HepG2 (cell line): ENCODE data around the gene SLC2A11. TPM values are rescaled to one million over a fixed set of nuclear protein-coding genes. Genes with fewer than 3 reads are reported as not detected.

Experiments
- CTCF ChIP-seq: sonication (generic); formaldehyde crosslinking; IDR thresholded peaks from 2 replicates; pipeline ENCODE4 v1.5.0; 2020; ENCODE audit warnings: mild to moderate bottlenecking, missing genetic modification reagents, moderate library complexity
- ESRRA ChIP-seq: sonication (generic); formaldehyde crosslinking; IDR thresholded peaks from 2 replicates; pipeline ENCODE4 v1.5.1; 2020; ENCODE audit warnings: mild to moderate bottlenecking, low read depth, missing genetic modification reagents
- FOXM1 ChIP-seq: sonication (generic); formaldehyde crosslinking; IDR thresholded peaks from 2 replicates; pipeline ENCODE4 v1.5.0; 2020; ENCODE audit warnings: missing genetic modification reagents
- HOXA9 ChIP-seq: sonication (generic); formaldehyde crosslinking; IDR thresholded peaks from 2 replicates; pipeline ENCODE4 v1.8.1; 2022; ENCODE audit warnings: missing genetic modification reagents, mild to moderate bottlenecking, moderate library complexity, borderline replicate concordance
- KAT7 ChIP-seq: IDR thresholded peaks from 2 replicates; pipeline ENCODE4 v1.6.1; 2018; ENCODE audit warnings: borderline replicate concordance, missing compliant biosample characterization
- PHF8 ChIP-seq: sonication (generic); formaldehyde crosslinking; IDR thresholded peaks from 2 replicates; pipeline ENCODE4 v1.5.0; 2020; ENCODE audit warnings: missing genetic modification reagents
- PRDM10 ChIP-seq: sonication (generic); formaldehyde crosslinking; IDR thresholded peaks from 2 replicates; pipeline ENCODE4 v1.4.0; 2020; ENCODE audit warnings: low read depth, missing genetic modification reagents
- RBFOX2 ChIP-seq: fragments of 200-400 bp; formaldehyde crosslinking; IDR thresholded peaks from 2 replicates; pipeline ENCODE4 v1.6.1; 2017; ENCODE audit warnings: low read depth, mild to moderate bottlenecking, low read length
- RNF219 ChIP-seq: sonication (generic); formaldehyde crosslinking; IDR thresholded peaks from 2 replicates; pipeline ENCODE4 v1.5.0; 2020; ENCODE audit warnings: mild to moderate bottlenecking, missing genetic modification reagents
- SALL2 ChIP-seq: sonication (generic); formaldehyde crosslinking; IDR thresholded peaks from 2 replicates; pipeline ENCODE4 v1.8.1; 2023; ENCODE audit warnings: mild to moderate bottlenecking, missing genetic modification reagents, inconsistent platforms
- TOE1 ChIP-seq: sonication (generic); formaldehyde crosslinking; IDR thresholded peaks from 2 replicates; pipeline ENCODE4 v1.4.0; 2020; ENCODE audit warnings: mild to moderate bottlenecking, missing genetic modification reagents
- YY1 ChIP-seq: IDR thresholded peaks from 2 replicates; pipeline ENCODE4 v1.6.1; 2011; ENCODE audit warnings: low read length, low read depth, moderate library complexity, mild to moderate bottlenecking; ENCODE audit not compliant: insufficient read depth, insufficient replicate concordance
- ZBTB42 ChIP-seq: sonication (generic); formaldehyde crosslinking; IDR thresholded peaks from 2 replicates; pipeline ENCODE4 v1.5.0; 2020; ENCODE audit warnings: mild to moderate bottlenecking, missing genetic modification reagents
- ZFP36 ChIP-seq: fragments of 150-350 bp; IDR thresholded peaks from 2 replicates; pipeline ENCODE4 v1.6.1; 2018; ENCODE audit warnings: borderline replicate concordance, low read length, low read depth; ENCODE audit not compliant: partially characterized antibody
- ZNF496 ChIP-seq: sonication (generic); formaldehyde crosslinking; IDR thresholded peaks from 2 replicates; pipeline ENCODE4 v1.8.1; 2023; ENCODE audit warnings: mild to moderate bottlenecking, moderate library complexity, missing genetic modification reagents; ENCODE audit not compliant: insufficient replicate concordance
- ZNF513 ChIP-seq: sonication (generic); formaldehyde crosslinking; conservative IDR thresholded peaks from 2 replicates; pipeline ENCODE4 v1.5.0; 2020; ENCODE audit warnings: missing genetic modification reagents
- ZNF619 ChIP-seq: sonication (generic); formaldehyde crosslinking; IDR thresholded peaks from 2 replicates; pipeline ENCODE4 v1.4.0; 2020; ENCODE audit warnings: mild to moderate bottlenecking, missing genetic modification reagents
- polyA plus RNA-seq, 8 experiments: library from polyadenylated mRNA; depleted of rRNA in 3 of 8; stranded (reverse) in 7 of 8; unstranded in 1 of 8; fragments of >200 nt; fragmentation: Illumina TruSeq in 4 of 8; extraction: Trizol in 4 of 8; gene quantifications; 2 replicates each; pipeline versions ENCODE4 v1.2.1 to v1.2.3, GENCODE V29; 2011 to 2016; ENCODE audit warnings: low read depth in 4 of 8, missing spikeins in 1 of 8, mixed read lengths in 1 of 8; ENCODE audit not compliant: insufficient read depth in 1 of 8
- total RNA-seq, 5 experiments: library from RNA; depleted of rRNA; stranded (reverse); fragments of >200 nt; fragmentation: Illumina TruSeq; extraction: Trizol; gene quantifications; 2 replicates each; pipeline ENCODE4 v1.2.3, GENCODE V29; 2016; ENCODE audit warnings: low read depth in 1 of 5

SLC2A11 gene
- total and polyA plus RNA-seq, 2 of the 13 experiments (the other 11 are each of a cell fraction or from before 2014, with no cell fraction given) = 15.2 to 15.4 TPM

- TF ChIP-seq HOXA9 (CRISPR knock-in tag) (no peak), SALL2 (CRISPR knock-in tag) (peak; percentile 53), FOXM1 (CRISPR knock-in tag) (no peak), ESRRA (CRISPR knock-in tag) (no peak), ZNF496 (CRISPR knock-in tag) (no peak), RBFOX2 (peak; percentile 87), TOE1 (no peak), PHF8 (CRISPR knock-in tag) (peak; percentile 86), ZBTB42 (CRISPR knock-in tag) (no peak), ZNF513 (no peak), PRDM10 (CRISPR knock-in tag) (no peak), YY1 (peak; percentile 83), RNF219 (no peak), CTCF (CRISPR knock-in tag) (peak; percentile 19), ZFP36 (no peak), KAT7 (CRISPR knock-in tag) (no peak), ZNF619 (CRISPR knock-in tag) (peak; percentile 81; the same call in 1 of the 2 replicates)
Observed at GRCh38 chr22:23857606-23858483, at the start of gene SLC2A11 (continued).
